GM10266 (cell line): ENCODE data around the gene ATP2A2.
"Not testable (repeated sequence)": the region's sequence is repeated elsewhere in the genome, so short reads cannot be mapped to it uniquely, and the experiment has no call there.

Experiments used
- DNase-seq: peaks from one replicate; pipeline ENCODE4 v3.0.0; 2012; ENCODE audit errors: extremely low spot score
- CTCF ChIP-seq: IDR thresholded peaks from 2 replicates; pipeline ENCODE4 v1.5.1; 2012; ENCODE audit warnings: mild to moderate bottlenecking, low read depth; ENCODE audit not compliant: control insufficient read depth, insufficient read depth; ENCODE audit errors: missing control alignments

Gene ATP2A2

GRCh38 chr12:110251381-110251780 is 29.7 kb upstream of the ATP2A2 start:
- TF ChIP-seq CTCF, result no peak
- no peak for DNase-seq

- no peak for TF ChIP-seq CTCF
These were observed 28.3 kb upstream of the ATP2A2 start for GRCh38 chr12:110252716-110253115.

GRCh38 chr12:110253176-110253575 is 27.9 kb upstream of the ATP2A2 start:
- no peak for DNase-seq
- no peak for TF ChIP-seq CTCF

More at GRCh38 chr12:110252716-110253115, 28.3 kb upstream of the ATP2A2 start:
- DNase-seq, result no peak

- TF ChIP-seq CTCF, result no peak
- DNase-seq, result no peak
These were observed 26.0 kb upstream of the ATP2A2 start for GRCh38 chr12:110254971-110255540.

GRCh38 chr12:110255890-110256456 is 25.1 kb upstream of the ATP2A2 start:
- DNase-seq, result not testable (repeated sequence)

GRCh38 chr12:110256780-110257431 is 24.1 kb upstream of the ATP2A2 start:
- no peak for DNase-seq
- no peak for TF ChIP-seq CTCF

- no peak for DNase-seq
- no peak for TF ChIP-seq CTCF
These were observed 22.6 kb upstream of the ATP2A2 start for GRCh38 chr12:110258466-110258865.
